ENCODE measurements around the gene FBXW9. TPM values are rescaled to one million over a fixed set of nuclear protein-coding genes. Genes with fewer than 3 reads are reported as not detected.

The FBXW9 gene
- total RNA-seq, 2 experiments from 2014 or later, result 2.2 to 2.4 TPM

- TF ChIP-seq CTCF (IDR thresholded peaks at IDR 0.05), result no peak
- Histone ChIP-seq H3K36me3 (ENCODE audit: insufficient read depth, low read length) (peaks cover 2% of the 10 kb centered on the region), H3K27ac (ENCODE audit: low read depth in 1 of 2, low read length in 2 of 2) (no peak overlapping the region), H3K4me3 (ENCODE audit: low read length) (no peak overlapping the region), H3K4me1 (ENCODE audit: insufficient read depth, low read length) (peaks cover 23% of the 10 kb centered on the region), H3K27me3 (ENCODE audit: control insufficient read depth in 1 of 2, insufficient read depth in 2 of 2, low read length in 2 of 2) (no peaks in the 10 kb centered on the region), H3K9me3 (ENCODE audit: control insufficient read depth in 1 of 2, insufficient read depth in 1 of 2, low read length in 2 of 2) (no peaks in the 10 kb centered on the region)
- H3K36me3 Mint-ChIP-seq (ENCODE audit: low read depth), result peaks cover 16% of the 10 kb centered on the region
- POLR2A ChIA-PET, result interaction anchor here (2.7 kb wide), 1 partner anchor 13 kb away, joined by 27 read pairs; the partner anchor contains the start of gene DHPS
- H3K9me3 Mint-ChIP-seq, result no peaks in the 10 kb centered on the region
- intact Hi-C loops (cut with DNase I, micrococcal nuclease), result loop anchor here in 1 of 2 experiments (10.0 kb wide), 1 partner anchor 1190 kb away; the partner anchor contains the start of gene ZNF653
- no peak overlapping the region for H3K4me3 Mint-ChIP-seq
- CTCF ChIA-PET, result interaction anchor here (1.0 kb wide), 1 partner anchor 83 kb away, joined by 3 read pairs; no protein-coding TSS in a partner anchor
- H3K4me1 Mint-ChIP-seq (ENCODE audit: low read depth), result peaks cover 11% of the 10 kb centered on the region
- DNase-seq, result peak in 1 of 14 experiments; percentile 20
- H3K27ac Mint-ChIP-seq, result no peak overlapping the region
- no peak for ATAC-seq (ENCODE audit: poor library complexity)
- H3K27me3 Mint-ChIP-seq, result no peaks in the 10 kb centered on the region
These were observed 1.8 kb downstream of the FBXW9 start for GRCh38 chr19:12694641-12695040.

GRCh38 chr19:12692960-12693359 lies 3.5 kb downstream of the FBXW9 start:
- TF ChIP-seq CTCF (IDR thresholded peaks at IDR 0.05), result no peak
- Mint-ChIP-seq H3K36me3 (ENCODE audit: low read depth) (peaks cover 8% of the 10 kb centered on the region), H3K9me3 (no peaks in the 10 kb centered on the region), H3K4me3 (no peak overlapping the region), H3K4me1 (ENCODE audit: low read depth) (peaks cover 8% of the 10 kb centered on the region), H3K27me3 (no peaks in the 10 kb centered on the region), H3K27ac (no peak overlapping the region)
- ATAC-seq (ENCODE audit: poor library complexity), result no peak
- H3K36me3 ChIP-seq (ENCODE audit: insufficient read depth, low read length), result peaks cover 2% of the 10 kb centered on the region
- H3K4me1 ChIP-seq (ENCODE audit: insufficient read depth, low read length), result peaks cover 23% of the 10 kb centered on the region
- ChIA-PET POLR2A (no interaction called here), CTCF (no interaction called here)
- H3K27ac ChIP-seq (ENCODE audit: low read depth in 1 of 2, low read length in 2 of 2), result no peak overlapping the region
- no peaks in the 10 kb centered on the region for H3K27me3 ChIP-seq (ENCODE audit: control insufficient read depth in 1 of 2, insufficient read depth in 2 of 2, low read length in 2 of 2)
- intact Hi-C loops (cut with DNase I, micrococcal nuclease), result loop anchor here in 1 of 2 experiments (10.0 kb wide), 1 partner anchor 1188 kb away; the partner anchor contains the start of gene ZNF653
- no peaks in the 10 kb centered on the region for H3K9me3 ChIP-seq (ENCODE audit: control insufficient read depth in 1 of 2, insufficient read depth in 1 of 2, low read length in 2 of 2)
- DNase-seq, result no peak
- H3K4me3 ChIP-seq (ENCODE audit: low read length), result no peak overlapping the region

GRCh38 chr19:12689581-12690216 lies 6.7 kb downstream of the FBXW9 start:
- no peaks in the 10 kb centered on the region for H3K27me3 ChIP-seq (ENCODE audit: control insufficient read depth in 1 of 2, insufficient read depth in 2 of 2, low read length in 2 of 2)
- no peak for TF ChIP-seq CTCF (IDR thresholded peaks at IDR 0.05)
- CTCF ChIA-PET, result no interaction called here
- no peaks in the 10 kb centered on the region for H3K9me3 ChIP-seq (ENCODE audit: control insufficient read depth in 1 of 2, insufficient read depth in 1 of 2, low read length in 2 of 2)
- H3K36me3 Mint-ChIP-seq (ENCODE audit: low read depth), result no peaks in the 10 kb centered on the region
- no peak overlapping the region for H3K27ac ChIP-seq (ENCODE audit: low read depth in 1 of 2, low read length in 2 of 2)
- H3K4me3 ChIP-seq (ENCODE audit: low read length), result no peak overlapping the region
- H3K4me1 ChIP-seq (ENCODE audit: insufficient read depth, low read length), result no peaks in the 10 kb centered on the region
- H3K9me3 Mint-ChIP-seq, result no peaks in the 10 kb centered on the region
- POLR2A ChIA-PET, result no interaction called here
- DNase-seq, result peak in 1 of 14 experiments; percentile 21
- no peaks in the 10 kb centered on the region for H3K4me1 Mint-ChIP-seq (ENCODE audit: low read depth)
- peaks cover 2% of the 10 kb centered on the region for H3K36me3 ChIP-seq (ENCODE audit: insufficient read depth, low read length)
- no peaks in the 10 kb centered on the region for H3K27me3 Mint-ChIP-seq
- no peak for ATAC-seq (ENCODE audit: poor library complexity)
- H3K4me3 Mint-ChIP-seq, result no peak overlapping the region
- no peak overlapping the region for H3K27ac Mint-ChIP-seq
- intact Hi-C loops (cut with DNase I, micrococcal nuclease), result loop anchor here in 1 of 2 experiments (10.0 kb wide), 1 partner anchor 1185 kb away; the partner anchor contains the start of gene ZNF653
